GM19452 (cell line): ENCODE results near the gene TFCP2L1.
"Not testable (repeated sequence)": the region's sequence is repeated elsewhere in the genome, so short reads cannot be mapped to it uniquely, and the experiment has no call there.

Experiments used
- ATAC-seq: cut with Tn5 transposase; IDR thresholded peaks from one replicate; pipeline ENCODE4 v1.9.1; 2021; ENCODE audit not compliant: unreplicated experiment

The TFCP2L1 gene

DNA sequence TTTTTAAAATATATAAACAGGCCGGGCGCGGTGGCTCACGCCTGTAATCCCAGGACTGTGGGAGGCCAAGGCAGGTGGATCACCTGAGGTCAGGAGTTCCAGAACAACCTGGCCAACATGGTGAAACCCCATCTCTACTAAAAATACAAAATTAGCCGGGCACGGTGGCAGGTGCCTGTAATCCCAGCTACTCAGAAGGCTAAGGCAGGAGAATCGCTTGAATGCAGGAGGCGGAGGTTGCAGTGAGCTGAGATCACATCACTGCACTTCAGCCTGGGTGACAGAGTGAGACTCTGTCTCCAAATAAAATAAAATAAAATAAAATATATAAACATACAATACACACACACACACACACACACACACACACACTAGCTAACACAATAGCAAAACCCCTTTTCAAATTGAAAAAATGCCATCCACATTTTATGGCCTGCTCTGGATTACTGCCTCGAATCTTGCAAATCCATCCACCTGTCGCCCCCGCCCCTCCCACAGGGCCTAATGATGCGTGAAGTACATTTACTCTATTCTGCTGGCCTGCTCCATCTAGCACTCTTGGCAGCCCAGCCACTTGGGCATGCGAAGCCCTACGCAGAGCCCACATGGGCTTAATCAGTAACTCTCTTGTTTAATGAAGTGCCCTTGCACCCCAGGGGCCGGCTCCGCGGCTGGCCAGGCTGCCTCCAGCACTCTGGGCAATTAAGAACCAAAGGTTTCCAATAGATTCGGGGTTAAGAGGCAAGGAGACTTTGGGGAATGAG is 57.4 kb downstream of the TFCP2L1 start:
- ATAC-seq = not testable (repeated sequence)

- ATAC-seq = not testable (repeated sequence)
Measured at GRCh38 chr2:121225681-121226080, 59.3 kb downstream of the TFCP2L1 start.

GRCh38 chr2:121220995-121221394 is 64.0 kb downstream of the TFCP2L1 start:
- ATAC-seq = no peak

DNA sequence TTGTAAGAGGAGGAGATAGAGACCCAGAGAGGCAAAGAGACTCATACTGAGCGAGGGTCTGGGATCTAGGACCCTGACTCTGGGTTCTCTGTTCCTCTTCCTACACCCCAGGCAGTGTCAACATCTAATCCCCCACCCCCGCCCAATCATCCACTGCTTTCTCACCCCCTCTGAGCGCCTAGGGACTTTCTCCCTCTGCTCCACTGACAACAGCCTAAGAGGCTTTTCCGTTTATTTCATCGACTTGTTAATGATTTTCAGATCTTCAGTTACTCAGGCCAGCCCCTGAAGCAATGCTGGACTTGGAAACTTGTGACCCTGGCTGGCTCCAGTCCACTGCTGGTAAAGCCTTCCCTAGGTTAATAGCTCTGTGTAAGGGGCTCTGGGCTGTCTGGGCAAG is 65.1 kb downstream of the TFCP2L1 start:
- no peak for ATAC-seq

- ATAC-seq = no peak
Measured at GRCh38 chr2:121218386-121218938, 66.5 kb downstream of the TFCP2L1 start.

- no peak for ATAC-seq
Measured at GRCh38 chr2:121217627-121218026, 67.4 kb downstream of the TFCP2L1 start.

- no peak for ATAC-seq
Measured at GRCh38 chr2:121214296-121214695, 70.7 kb downstream of the TFCP2L1 start.

DNA sequence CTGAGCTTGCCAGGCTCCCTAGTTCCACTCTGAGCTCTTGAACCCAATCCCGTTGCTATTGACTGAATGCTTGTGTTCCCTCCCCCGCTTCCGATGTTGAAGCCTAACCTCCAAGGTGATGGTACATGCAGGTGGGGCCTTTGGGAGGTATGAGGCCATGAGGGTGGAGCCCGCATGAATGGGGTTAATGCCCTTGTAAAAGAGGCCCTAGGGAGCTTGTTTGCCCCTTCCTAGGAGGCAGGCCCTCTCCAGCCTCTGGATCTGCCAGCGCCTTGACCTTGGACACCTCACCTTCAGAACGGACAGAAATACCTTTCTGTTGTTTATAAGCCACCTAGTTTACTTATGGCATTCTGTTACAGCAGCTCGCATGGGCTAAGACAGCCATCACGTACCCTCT is 71.6 kb downstream of the TFCP2L1 start:
- ATAC-seq = no peak

DNA sequence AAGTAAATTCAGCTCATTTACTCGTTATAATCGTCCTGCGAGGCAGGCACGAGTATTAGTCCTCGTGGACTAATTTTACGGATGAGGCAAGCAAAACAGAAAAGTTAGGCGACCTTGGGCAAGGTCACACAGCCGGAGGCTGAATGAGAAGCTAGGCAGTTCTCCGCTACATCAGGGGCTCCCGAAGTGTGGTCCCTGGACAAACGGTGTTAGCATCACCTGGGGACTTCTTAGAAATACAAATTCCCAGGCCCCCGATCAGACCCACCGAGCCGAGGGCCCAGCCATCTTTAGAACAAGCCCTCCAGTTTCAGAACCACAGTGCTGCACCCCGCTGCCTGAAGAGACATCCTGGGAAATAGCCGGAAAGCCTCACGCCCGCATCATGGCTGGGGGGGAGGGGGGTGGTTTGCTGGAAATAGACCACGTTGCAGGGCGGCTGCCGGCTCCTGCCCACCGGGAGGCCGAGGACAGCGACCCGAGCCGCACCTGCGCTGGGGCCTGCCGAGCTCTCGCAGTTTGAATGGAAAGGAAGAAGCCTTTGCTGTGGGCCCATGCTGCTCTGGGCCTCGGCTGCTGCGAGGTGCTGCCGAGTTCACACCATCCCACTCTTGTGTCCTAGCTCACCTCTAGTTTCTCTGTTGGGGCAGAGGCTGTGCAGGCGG is 72.2 kb downstream of the TFCP2L1 start:
- no peak for ATAC-seq

- no peak for ATAC-seq
Measured at GRCh38 chr2:121211689-121212151, 73.3 kb downstream of the TFCP2L1 start.

- ATAC-seq = no peak
Measured at GRCh38 chr2:121211251-121211650, 73.8 kb downstream of the TFCP2L1 start.

DNA sequence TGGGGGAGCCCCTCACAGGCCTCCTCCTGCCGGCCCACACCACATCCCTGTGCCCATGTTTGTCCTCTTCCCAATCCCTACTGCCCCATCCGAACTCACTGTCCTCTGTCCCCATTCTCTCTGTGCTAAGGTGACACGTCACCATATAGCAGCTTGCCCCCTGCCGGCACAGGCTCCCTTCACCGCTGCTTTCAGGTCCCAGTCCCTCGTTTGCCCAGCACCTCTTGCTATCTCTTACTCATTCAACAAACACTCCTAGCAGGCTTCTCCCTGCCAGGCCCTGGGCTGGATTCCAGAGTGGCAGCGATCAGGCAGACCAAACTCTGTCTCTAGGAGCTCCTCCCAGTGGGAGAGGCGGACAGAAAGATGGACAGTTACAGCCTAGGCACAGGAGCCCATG is 74.3 kb downstream of the TFCP2L1 start:
- no peak for ATAC-seq

GRCh38 chr2:121209014-121209610 is 75.9 kb downstream of the TFCP2L1 start:
- no peak for ATAC-seq

GRCh38 chr2:121207494-121207893 is 77.5 kb downstream of the TFCP2L1 start:
- ATAC-seq = no peak

GRCh38 chr2:121205321-121205942 is 79.6 kb downstream of the TFCP2L1 start:
- no peak for ATAC-seq

DNA sequence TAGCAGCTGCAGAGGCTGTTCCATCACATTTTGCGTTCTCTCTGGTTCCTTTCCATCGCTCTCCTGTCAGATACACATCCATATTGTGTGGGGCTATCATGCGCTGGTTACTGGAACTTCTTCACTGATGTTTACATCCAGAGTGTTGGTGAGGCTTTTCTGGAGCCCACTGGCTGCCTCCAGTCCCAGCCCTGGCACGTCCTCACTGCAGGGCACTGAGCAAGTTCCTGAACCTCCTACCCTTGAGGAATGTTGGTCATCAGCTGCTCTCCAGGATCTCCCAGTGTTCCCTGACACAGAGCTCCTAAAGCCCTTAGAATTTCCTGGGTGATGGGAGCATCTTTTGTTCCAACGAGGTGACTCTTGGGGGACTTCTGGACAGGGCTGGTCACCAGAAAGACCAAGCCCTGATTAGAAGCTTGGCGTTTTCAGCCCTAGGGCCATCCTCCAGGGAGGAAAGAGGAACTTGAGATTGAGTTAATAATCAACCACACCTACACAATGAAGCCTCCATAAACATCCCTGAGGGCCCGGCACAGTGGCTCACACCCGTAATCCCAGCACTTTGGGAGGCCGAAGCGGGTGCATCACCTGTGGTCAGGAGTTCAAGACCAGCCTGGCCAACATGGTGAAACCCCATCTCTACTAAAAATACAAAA is 81.3 kb downstream of the TFCP2L1 start:
- no peak for ATAC-seq

DNA sequence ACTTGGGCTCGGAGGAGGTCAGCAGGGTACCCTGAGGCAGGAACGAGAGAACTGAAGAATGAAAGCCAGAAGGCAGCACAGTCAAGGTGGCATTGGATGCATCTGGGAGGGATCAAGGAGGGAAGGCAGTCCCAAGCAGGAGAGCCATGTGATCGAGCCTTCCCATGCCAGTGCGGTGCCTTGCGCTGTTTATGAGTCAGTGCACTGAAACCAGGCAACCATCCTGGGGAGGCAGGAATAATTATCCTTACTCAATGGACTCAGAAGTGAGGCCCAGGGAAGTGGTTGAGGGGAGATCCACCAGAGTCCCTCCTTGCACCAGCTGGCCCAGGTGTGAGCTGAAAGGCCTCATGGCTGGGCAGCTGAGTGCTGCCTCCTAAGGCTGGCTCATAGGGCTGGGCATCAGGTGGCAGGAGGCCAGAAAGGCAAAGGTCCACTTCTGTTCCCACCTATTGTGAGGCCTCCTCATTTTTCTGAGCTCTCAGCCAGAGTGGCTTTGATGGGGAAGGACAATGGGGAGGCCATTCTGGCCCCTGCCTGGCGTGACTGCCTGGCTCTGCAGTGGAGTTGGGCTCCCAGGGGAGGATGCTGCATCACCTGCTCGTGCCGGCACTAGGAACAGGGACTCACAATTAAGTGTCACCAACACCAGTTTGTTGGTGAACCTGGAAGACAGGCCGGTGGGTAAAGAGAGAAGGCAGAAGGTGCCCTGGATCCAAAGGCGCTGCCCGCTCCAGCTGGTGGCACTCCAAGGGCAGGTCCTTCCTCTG is 82.3 kb downstream of the TFCP2L1 start:
- ATAC-seq = no peak

DNA sequence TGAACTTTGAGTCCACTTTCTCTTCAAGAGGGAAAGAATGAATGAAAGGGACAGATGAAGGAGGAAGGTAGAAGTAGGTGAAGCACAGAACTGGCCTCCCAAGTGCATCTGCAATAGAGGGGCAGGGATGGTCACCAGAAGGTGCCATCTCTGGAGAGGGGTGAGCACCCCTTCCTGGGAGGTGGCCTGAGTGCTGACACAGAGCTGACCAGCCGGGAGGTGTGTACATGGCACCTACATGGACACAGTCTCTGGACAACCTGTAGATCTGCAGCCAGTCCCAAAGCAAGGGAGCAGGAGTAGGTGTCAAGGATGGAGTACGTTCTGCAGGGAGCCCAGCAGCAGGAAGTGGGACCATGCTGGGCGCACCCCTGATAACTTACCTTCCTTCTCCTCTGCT is 83.2 kb downstream of the TFCP2L1 start:
- ATAC-seq = no peak

GRCh38 chr2:121200419-121201315 is 84.3 kb downstream of the TFCP2L1 start:
- ATAC-seq = no peak
